Neural crest cell (in vitro differentiated cells): Measurements from ENCODE around the gene HOXC9. TPM values are rescaled to one million over a fixed set of nuclear protein-coding genes. Genes with fewer than 3 reads are reported as not detected.

Experiments
- DNase-seq: peaks from one replicate; pipeline ENCODE4 v3.0.0; 2021; ENCODE audit warnings: low read depth, mixed read lengths, low spot score
- H3K27ac Mint-ChIP-seq: one replicate; pipeline ENCODE4 v1.8.0; 2021; ENCODE audit warnings: mild to moderate bottlenecking, mixed read lengths; ENCODE audit not compliant: unreplicated experiment
- H3K27me3 Mint-ChIP-seq: 2 replicates; pipeline ENCODE4 v1.8.0; 2021; ENCODE audit warnings: low read depth, mild to moderate bottlenecking, mixed read lengths
- H3K36me3 Mint-ChIP-seq: 2 replicates; pipeline ENCODE4 v1.8.0; 2021; ENCODE audit warnings: low read depth, mild to moderate bottlenecking, mixed read lengths
- H3K4me1 Mint-ChIP-seq: 2 replicates; pipeline ENCODE4 v1.8.0; 2021; ENCODE audit warnings: mixed read lengths
- H3K4me3 Mint-ChIP-seq: one replicate; pipeline ENCODE4 v1.8.0; 2021; ENCODE audit warnings: mild to moderate bottlenecking, mixed read lengths
- H3K9me3 Mint-ChIP-seq: 2 replicates; pipeline ENCODE4 v1.8.0; 2021; ENCODE audit warnings: mixed read lengths
- CTCF ChIP-seq: fragments of 200-600 bp; sonication (generic); conservative IDR thresholded peaks from 2 replicates; pipeline ENCODE4 v1.5.0; 2021; ENCODE audit warnings: antibody characterized with exemption, mild to moderate bottlenecking
- total RNA-seq: library from RNA; stranded (reverse); gene quantifications from 2 replicates; pipeline ENCODE4 v1.2.1, GENCODE V29; 2021

The HOXC9 gene
- total RNA-seq, 1 donor from 2014 or later = 6.3 TPM

DNA sequence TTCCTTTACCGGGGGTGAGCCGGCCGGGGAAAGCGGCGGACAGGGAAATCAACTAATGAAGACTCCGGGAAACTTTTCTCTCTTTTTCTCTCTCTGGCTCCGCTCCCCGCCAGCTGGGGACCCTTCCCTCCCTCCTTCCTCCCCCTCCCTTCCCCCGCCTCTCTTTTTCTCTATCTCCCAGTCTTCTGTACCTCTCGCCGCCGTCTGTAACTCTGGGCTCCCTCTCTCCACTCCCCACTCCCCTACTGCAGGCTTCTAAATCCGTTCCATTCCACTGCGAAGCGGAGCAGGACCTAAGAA lies 33.9 kb upstream of the HOXC9 start:
- Mint-ChIP-seq H3K27me3 (peaks cover 100% of the 10 kb centered on the region), H3K36me3 (no peaks in the 10 kb centered on the region), H3K27ac (no peak overlapping the region), H3K4me1 (no peaks in the 10 kb centered on the region), H3K9me3 (no peaks in the 10 kb centered on the region), H3K4me3 (no peak overlapping the region)
- no peak for DNase-seq
- no peak for TF ChIP-seq CTCF

GRCh38 chr12:53966385-53967133 lies 33.4 kb upstream of the HOXC9 start:
- H3K9me3 Mint-ChIP-seq = no peaks in the 10 kb centered on the region
- H3K36me3 Mint-ChIP-seq = no peaks in the 10 kb centered on the region
- no peaks in the 10 kb centered on the region for H3K4me1 Mint-ChIP-seq
- no peak for TF ChIP-seq CTCF
- no peak overlapping the region for H3K4me3 Mint-ChIP-seq
- DNase-seq = no peak
- H3K27me3 Mint-ChIP-seq = peaks cover 100% of the 10 kb centered on the region
- no peak overlapping the region for H3K27ac Mint-ChIP-seq

DNA sequence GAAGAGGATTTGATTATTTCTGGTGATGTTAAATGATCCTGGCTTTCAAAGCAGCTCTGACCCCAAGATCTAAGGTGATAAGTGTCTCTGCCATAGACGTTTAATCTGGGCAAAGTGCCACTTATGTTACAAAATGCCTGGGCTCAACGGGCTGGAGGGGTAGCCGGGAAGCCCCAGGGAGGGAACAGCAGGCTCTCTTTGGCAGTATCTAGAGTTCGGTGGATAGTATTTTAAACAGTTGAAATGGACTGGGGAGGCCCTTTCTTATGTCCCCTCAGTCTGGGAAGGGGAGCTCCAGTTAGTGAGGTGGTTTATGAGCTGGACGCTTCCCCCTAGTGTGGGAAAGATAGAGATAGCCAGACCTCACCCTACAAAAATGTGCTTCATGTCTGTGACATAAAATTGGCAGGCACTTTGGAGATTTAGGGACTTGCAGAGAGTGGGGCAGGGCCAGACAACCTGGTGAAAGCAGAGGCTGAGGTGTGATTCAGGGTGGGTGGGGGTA lies 32.5 kb upstream of the HOXC9 start:
- H3K36me3 Mint-ChIP-seq = no peaks in the 10 kb centered on the region
- no peak overlapping the region for H3K27ac Mint-ChIP-seq
- peaks cover 100% of the 10 kb centered on the region for H3K27me3 Mint-ChIP-seq
- H3K9me3 Mint-ChIP-seq = no peaks in the 10 kb centered on the region
- peak overlapping the region; percentile 11 for H3K4me3 Mint-ChIP-seq
- DNase-seq = no peak
- no peaks in the 10 kb centered on the region for H3K4me1 Mint-ChIP-seq
- TF ChIP-seq CTCF = no peak

GRCh38 chr12:53968214-53969127 lies 31.5 kb upstream of the HOXC9 start:
- Mint-ChIP-seq H3K4me1 (no peaks in the 10 kb centered on the region), H3K27me3 (peaks cover 100% of the 10 kb centered on the region), H3K27ac (no peak overlapping the region), H3K9me3 (no peaks in the 10 kb centered on the region), H3K36me3 (peaks cover 5% of the 10 kb centered on the region), H3K4me3 (no peak overlapping the region)
- no peak for TF ChIP-seq CTCF
- DNase-seq = no peak

- no peak for DNase-seq
- Mint-ChIP-seq H3K4me3 (no peak overlapping the region), H3K27ac (no peak overlapping the region)
Observed at GRCh38 chr12:53969588-53970259, 30.2 kb upstream of the HOXC9 start.

More at GRCh38 chr12:53969588-53970259, 30.2 kb upstream of the HOXC9 start:
- no peaks in the 10 kb centered on the region for H3K4me1 Mint-ChIP-seq
- no peak for TF ChIP-seq CTCF
- H3K9me3 Mint-ChIP-seq = no peaks in the 10 kb centered on the region
- peaks cover 5% of the 10 kb centered on the region for H3K36me3 Mint-ChIP-seq
- peaks cover 98% of the 10 kb centered on the region for H3K27me3 Mint-ChIP-seq
